ENCODE results near the gene SLC6A19.

SLC6A19 gene

DNA sequence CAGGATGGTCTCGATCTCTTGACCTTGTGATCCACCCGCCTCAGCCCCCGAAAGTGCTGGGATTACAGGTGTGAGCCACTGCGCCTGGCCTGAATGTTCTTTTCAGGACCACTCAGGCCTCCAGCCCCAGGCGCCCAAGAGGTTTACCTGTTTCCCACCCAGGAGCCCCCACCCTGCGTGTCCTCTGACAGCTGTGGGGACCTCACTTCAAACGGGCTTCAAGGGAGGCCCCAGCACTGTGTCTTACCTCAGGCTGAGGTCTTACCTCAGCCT, 19.1 kb upstream of the SLC6A19 start:
- TF ChIP-seq, protein P1, sequence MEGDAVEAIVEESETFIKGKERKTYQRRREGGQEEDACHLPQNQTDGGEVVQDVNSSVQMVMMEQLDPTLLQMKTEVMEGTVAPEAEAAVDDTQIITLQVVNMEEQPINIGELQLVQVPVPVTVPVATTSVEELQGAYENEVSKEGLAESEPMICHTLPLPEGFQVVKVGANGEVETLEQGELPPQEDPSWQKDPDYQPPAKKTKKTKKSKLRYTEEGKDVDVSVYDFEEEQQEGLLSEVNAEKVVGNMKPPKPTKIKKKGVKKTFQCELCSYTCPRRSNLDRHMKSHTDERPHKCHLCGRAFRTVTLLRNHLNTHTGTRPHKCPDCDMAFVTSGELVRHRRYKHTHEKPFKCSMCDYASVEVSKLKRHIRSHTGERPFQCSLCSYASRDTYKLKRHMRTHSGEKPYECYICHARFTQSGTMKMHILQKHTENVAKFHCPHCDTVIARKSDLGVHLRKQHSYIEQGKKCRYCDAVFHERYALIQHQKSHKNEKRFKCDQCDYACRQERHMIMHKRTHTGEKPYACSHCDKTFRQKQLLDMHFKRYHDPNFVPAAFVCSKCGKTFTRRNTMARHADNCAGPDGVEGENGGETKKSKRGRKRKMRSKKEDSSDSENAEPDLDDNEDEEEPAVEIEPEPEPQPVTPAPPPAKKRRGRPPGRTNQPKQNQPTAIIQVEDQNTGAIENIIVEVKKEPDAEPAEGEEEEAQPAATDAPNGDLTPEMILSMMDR (IDR thresholded peaks at IDR 0.05; ENCODE audit: insufficient read depth, low read depth, low read length, missing control alignments), result no peak
- no peak overlapping the region for H3K4me3 ChIP-seq (ENCODE audit: low read length)
- no peak for DNase-seq (ENCODE audit: low read depth)

DNA sequence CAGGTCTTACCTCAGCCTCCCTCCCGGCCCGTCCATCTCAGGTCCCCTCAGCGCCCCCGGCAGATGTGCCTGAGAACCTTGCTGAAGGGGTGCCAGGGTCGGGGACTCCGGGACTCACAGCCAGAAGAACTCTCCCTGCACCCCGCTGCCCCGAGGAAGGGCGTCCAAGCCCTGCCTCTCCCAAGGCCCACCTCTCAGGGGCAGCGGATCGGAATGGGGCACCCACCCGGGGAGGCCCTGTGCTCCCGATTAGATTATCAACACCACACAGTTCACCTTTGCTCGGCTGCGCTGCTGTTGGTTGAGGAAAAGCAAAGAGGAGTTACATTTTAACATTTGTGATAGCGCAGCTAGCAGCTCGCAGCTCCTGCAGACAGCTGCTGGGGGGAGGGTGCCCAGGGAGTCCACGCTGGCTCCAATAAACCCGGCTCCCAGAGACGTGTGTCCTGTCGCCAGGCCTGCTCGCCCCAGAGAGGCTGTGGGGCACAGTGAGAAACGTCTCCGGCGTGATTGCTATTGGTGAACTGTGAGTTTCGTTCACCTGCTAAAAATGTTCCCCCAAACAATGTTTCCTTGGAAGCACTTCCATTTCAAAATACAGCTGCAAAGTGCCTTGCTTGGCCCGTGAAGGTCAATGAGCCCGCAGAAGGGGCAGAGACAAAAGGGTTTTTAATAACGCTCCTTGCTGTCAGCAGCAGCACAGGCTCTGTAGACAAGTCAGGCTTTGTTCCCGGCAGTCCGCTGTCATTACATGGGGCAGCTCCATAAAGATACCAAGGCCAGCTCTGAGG, 18.6 kb upstream of the SLC6A19 start:
- TF ChIP-seq, protein P1 (IDR thresholded peaks at IDR 0.05; ENCODE audit: insufficient read depth, low read depth, low read length, missing control alignments), result no peak
- H3K4me3 ChIP-seq (ENCODE audit: low read length), result no peak overlapping the region
- no peak for DNase-seq (ENCODE audit: low read depth)

GRCh38 chr5:1183424-1184162, 17.8 kb upstream of the SLC6A19 start:
- no peak overlapping the region for H3K4me3 ChIP-seq (ENCODE audit: low read length)
- TF ChIP-seq, protein P1 (IDR thresholded peaks at IDR 0.05; ENCODE audit: insufficient read depth, low read depth, low read length, missing control alignments), result no peak
- no peak for DNase-seq (ENCODE audit: low read depth)

DNA sequence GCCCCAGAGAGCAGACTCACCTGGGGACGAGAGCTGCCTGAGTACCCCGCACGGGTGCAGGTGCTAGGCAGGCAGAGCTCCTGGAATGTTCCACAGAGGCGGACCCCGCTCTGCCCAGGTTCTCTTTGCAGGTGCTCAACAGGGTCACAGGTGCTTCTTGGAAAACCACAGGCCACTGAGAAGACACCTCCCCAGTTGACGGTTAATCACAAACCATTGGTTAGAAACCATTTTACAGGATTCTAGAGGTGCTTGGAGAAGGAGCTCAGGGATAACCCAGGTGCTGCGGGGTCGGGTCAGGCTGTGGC, 17.3 kb upstream of the SLC6A19 start:
- TF ChIP-seq, protein P1 (IDR thresholded peaks at IDR 0.05; ENCODE audit: insufficient read depth, low read depth, low read length, missing control alignments), result no peak
- no peak overlapping the region for H3K4me3 ChIP-seq (ENCODE audit: low read length)
- no peak for DNase-seq (ENCODE audit: low read depth)

DNA sequence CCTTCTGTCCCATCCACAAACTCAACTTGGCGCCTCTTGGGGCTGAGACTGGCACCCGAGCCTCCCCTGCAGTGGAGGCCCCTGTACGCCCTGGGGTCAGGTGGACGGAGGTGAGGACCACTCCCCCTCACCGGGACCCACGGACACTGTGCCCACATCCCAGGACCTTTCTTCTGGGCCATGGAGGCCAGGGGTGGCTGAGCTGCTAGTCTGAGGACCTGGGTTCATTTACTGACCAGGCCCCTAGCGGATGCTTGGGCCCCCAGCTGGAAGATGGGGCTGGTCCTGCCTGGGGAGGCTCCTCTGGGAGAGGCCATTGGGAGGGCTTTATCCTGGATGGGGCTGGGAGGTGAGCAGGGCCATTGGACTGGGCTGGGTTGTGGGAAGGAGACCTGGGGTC, 16.9 kb upstream of the SLC6A19 start:
- no peak overlapping the region for H3K4me3 ChIP-seq (ENCODE audit: low read length)
- TF ChIP-seq, protein P1 (IDR thresholded peaks at IDR 0.05; ENCODE audit: insufficient read depth, low read depth, low read length, missing control alignments), result no peak
- DNase-seq (ENCODE audit: low read depth), result no peak

- TF ChIP-seq, protein P1 (IDR thresholded peaks at IDR 0.05; ENCODE audit: insufficient read depth, low read depth, low read length, missing control alignments), result no peak
- no peak overlapping the region for H3K4me3 ChIP-seq (ENCODE audit: low read length)
- DNase-seq (ENCODE audit: low read depth), result no peak
Observed at GRCh38 chr5:1185038-1185627, 16.3 kb upstream of the SLC6A19 start.

All from epithelial cell of esophagus (primary cell).